NT2/D1 (cell line): ENCODE data around the gene MAST4.

Experiments
- SUZ12 ChIP-seq: IDR thresholded peaks from 2 replicates; pipeline ENCODE4 v1.6.1; 2011; ENCODE audit not compliant: insufficient read length, insufficient read depth; ENCODE audit errors: extremely low read depth
- YY1 ChIP-seq: IDR thresholded peaks from 2 replicates; pipeline ENCODE4 v1.6.1; 2011; ENCODE audit not compliant: insufficient read length, insufficient read depth
- ZNF274 ChIP-seq: IDR thresholded peaks from 2 replicates; pipeline ENCODE4 v1.6.1; 2011; ENCODE audit warnings: mild to moderate bottlenecking, low read depth, low read length

DNA sequence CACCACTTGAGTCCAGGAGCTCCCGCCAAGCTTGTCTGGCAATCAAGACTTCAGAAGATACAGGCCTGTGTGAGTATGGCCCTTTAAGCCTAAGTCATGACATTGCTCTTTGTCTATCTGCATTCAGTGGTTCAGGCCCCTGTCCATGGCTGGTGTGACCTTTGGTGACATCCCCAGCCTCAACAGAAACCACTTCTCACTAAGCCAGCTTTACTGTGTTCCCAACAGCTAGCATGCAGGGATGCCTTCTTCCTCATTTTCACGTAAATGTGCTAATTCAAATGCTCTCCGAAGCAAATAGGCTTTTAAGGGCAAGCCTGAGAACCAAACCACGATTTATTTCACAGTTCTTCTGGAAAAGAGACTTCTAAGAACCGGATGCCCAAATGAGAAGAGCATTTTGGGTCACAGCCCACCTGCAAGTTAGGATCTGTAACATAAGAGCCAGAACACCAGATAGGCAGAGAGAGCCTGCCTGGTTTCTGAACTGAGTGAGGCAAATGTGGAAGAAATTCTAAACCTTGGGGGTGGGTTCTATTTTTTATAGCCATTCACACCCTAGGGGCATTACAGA is 585.5 kb downstream of the MAST4 start:
- TF ChIP-seq ZNF274 (no peak), YY1 (no peak), SUZ12 (no peak)
